Esophagus muscularis mucosa (tissue), 4 donors: Measurements from ENCODE around the gene DUOXA1. TPM values are rescaled to one million over a fixed set of nuclear protein-coding genes. Genes with fewer than 3 reads are reported as not detected.

Experiments
- DNase-seq: peaks from one replicate; pipeline ENCODE4 v3.0.0-alpha.2; 2017; ENCODE audit errors: extremely low spot score
- H3K27ac ChIP-seq, 4 donors: fragments of 200-600 bp; sonication (generic); replicated peaks in 1 of 4; 1 replicate in 3 of 4; 2 replicates in 1 of 4; pipeline ENCODE4 v1.5.1; 2016 to 2019; ENCODE audit warnings: mild to moderate bottlenecking in 1 of 4
- H3K27me3 ChIP-seq, 4 donors: fragments of 200-600 bp; sonication (generic); one replicate each; pipeline versions ENCODE4 v1.5.1 to v1.6.0; 2016 to 2019
- H3K36me3 ChIP-seq, 4 donors: fragments of 200-600 bp; sonication (generic); one replicate each; pipeline ENCODE4 v1.5.1; 2016 to 2019
- H3K4me1 ChIP-seq, 4 donors: fragments of 200-600 bp; sonication (generic); one replicate each; pipeline ENCODE4 v1.5.1; 2016 to 2019
- H3K4me3 ChIP-seq, 4 donors: fragments of 200-600 bp; sonication (generic); 1 replicate in 2 of 4; 2 replicates in 2 of 4; pipeline ENCODE4 v1.5.1; 2016 to 2019; ENCODE audit warnings: mild to moderate bottlenecking in 4 of 4, moderate library complexity in 1 of 4
- H3K9me3 ChIP-seq, 4 donors: fragments of 200-600 bp; sonication (generic); 1 replicate in 3 of 4; 2 replicates in 1 of 4; pipeline ENCODE4 v1.5.1; 2016 to 2019
- EP300 ChIP-seq: sonication (generic); formaldehyde crosslinking; IDR thresholded peaks from one replicate; pipeline ENCODE4 v1.6.1; 2017; ENCODE audit warnings: antibody characterized with exemption
- POLR2A ChIP-seq: fragments of 450-650 bp; IDR thresholded peaks from one replicate; pipeline ENCODE4 v1.6.1; 2017; ENCODE audit warnings: antibody characterized with exemption, moderate library complexity, mild to moderate bottlenecking, low read depth
- POLR2AphosphoS5 ChIP-seq, 2 donors: sonication (generic); formaldehyde crosslinking; IDR thresholded peaks; one replicate each; pipeline ENCODE4 v1.6.1; 2017; ENCODE audit warnings: antibody characterized with exemption in 2 of 2
- WGBS: methylation state at CpG from one replicate; pipeline ENCODE4 v1.1.5; 2018; 5-methylcytosine and 5-hydroxymethylcytosine counted together
- intact Hi-C: fragments of 100-400 bp; cut with DNase I; formaldehyde crosslinking; loops from one replicate; pipeline ENCODE4 v1.15.1; 2023
- total RNA-seq, 4 donors: library from RNA; depleted of rRNA; stranded (reverse); fragments of >200 nt; gene quantifications; one replicate each; pipeline versions ENCODE4 v1.1.0 to v1.2.1, GENCODE V29; 2016
- TF ChIP-seq, protein P1 (sequence below), 3 experiments: fragments of 200-600 bp in 2 of 3; fragments of 450-650 bp in 1 of 3; sonication (generic) in 2 of 3; IDR thresholded peaks; one replicate each; pipeline ENCODE4 v1.5.1; 2017 to 2019; ENCODE audit warnings: antibody characterized with exemption in 3 of 3, mild to moderate bottlenecking in 2 of 3, moderate library complexity in 1 of 3

Gene DUOXA1
- total RNA-seq, 4 donors from 2014 or later = 0.13 to 0.52 TPM; not detected in 2

DNA sequence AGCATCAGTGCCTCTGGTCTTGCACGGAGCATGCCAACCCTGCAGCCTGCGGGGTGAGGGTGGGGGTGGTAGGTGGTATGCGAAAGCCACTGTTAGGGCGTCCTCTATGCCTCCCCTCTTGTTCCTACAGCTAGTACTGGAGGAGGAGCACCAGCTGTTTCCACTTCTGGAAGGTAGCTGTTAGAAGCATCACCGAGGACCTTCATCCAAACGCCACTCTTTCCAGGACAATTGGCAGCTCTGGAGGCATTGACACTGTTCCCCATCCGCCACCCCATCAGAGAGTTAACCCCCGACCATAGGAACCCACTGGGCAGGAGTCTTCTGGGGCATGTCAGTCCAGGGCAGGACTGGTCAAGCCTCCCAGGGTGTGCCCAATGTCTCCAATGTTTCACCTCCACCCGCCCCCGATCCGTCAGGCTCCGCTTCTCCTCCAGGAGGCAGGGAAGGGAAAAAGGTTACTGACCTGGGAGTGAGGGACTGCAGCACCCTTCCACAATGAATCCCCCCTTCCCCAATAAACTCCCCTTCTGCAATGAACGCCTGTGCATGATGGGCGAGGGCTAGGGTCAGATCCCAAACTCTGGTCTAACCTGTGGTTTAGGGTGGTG, 16.2 kb downstream of the DUOXA1 start:
- no peak for TF ChIP-seq EP300
- TF ChIP-seq POLR2A = no peak
- TF ChIP-seq POLR2AphosphoS5 (IDR thresholded peaks at IDR 0.05) = no peak
- TF ChIP-seq, protein P1, sequence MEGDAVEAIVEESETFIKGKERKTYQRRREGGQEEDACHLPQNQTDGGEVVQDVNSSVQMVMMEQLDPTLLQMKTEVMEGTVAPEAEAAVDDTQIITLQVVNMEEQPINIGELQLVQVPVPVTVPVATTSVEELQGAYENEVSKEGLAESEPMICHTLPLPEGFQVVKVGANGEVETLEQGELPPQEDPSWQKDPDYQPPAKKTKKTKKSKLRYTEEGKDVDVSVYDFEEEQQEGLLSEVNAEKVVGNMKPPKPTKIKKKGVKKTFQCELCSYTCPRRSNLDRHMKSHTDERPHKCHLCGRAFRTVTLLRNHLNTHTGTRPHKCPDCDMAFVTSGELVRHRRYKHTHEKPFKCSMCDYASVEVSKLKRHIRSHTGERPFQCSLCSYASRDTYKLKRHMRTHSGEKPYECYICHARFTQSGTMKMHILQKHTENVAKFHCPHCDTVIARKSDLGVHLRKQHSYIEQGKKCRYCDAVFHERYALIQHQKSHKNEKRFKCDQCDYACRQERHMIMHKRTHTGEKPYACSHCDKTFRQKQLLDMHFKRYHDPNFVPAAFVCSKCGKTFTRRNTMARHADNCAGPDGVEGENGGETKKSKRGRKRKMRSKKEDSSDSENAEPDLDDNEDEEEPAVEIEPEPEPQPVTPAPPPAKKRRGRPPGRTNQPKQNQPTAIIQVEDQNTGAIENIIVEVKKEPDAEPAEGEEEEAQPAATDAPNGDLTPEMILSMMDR (IDR thresholded peaks at IDR 0.05) = no peak
- H3K27ac ChIP-seq = no peak overlapping the region
- intact Hi-C loops = no loop called here
- H3K27me3 ChIP-seq = peaks cover 7 to 98% (median 57%) of the 10 kb centered on the region in 4 donors
- DNase-seq = no peak
- 10% methylated on average over 7 of the region's 14 CpGs for WGBS
- H3K4me1 ChIP-seq = peaks cover 27 to 60% (median 43%) of the 10 kb centered on the region in 4 donors
- no peaks in the 10 kb centered on the region for H3K36me3 ChIP-seq
- no peaks in the 10 kb centered on the region for H3K9me3 ChIP-seq
- no peak overlapping the region for H3K4me3 ChIP-seq

DNA sequence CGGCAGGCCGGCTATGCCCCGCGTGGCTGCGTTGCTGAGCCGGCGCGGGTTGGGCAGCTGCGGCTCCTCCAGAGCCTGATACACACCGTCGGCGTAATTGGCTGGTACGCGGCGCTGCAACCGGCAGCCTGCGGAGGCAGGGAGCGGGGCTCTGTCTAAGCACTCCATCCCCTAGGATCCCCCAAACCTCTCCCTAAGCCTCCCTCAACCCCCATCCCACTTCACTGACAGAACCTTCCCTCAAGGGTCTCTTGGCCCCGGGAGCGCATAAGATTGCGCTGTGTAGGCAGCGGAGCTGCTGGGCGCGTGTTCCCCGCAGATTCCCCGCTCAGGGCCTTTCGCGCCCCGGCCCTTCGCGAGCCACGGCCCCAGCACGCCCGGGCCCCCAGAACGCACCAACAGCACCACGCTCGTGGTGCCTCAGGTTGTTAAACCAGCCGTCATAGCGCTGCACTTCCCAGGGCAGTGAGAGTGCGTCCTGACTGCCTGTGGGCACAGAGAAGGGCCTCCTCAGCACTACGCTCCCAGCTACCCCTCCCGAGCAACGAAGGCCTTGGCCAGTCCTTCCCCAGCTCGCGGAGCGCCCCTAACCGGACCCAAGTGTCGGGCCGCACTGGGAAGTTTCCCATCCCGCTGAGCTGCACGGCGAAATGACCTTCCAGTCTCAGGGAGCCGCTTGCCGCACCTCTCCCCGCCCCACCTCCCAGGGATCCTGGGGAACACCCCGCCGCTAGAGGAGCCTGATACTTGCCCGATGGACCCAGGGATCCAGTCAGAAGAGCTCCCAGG, 16.9 kb downstream of the DUOXA1 start:
- no peak for DNase-seq
- TF ChIP-seq POLR2A (no peak), POLR2AphosphoS5 (IDR thresholded peaks at IDR 0.05) (no peak), EP300 (no peak)
- TF ChIP-seq, protein P1 (IDR thresholded peaks at IDR 0.05) = no peak
- intact Hi-C loops = no loop called here
- 0% methylated on average over 14 of the region's 58 CpGs for WGBS
- Histone ChIP-seq H3K9me3 (no peaks in the 10 kb centered on the region), H3K4me1 (peaks cover 26 to 55% (median 40%) of the 10 kb centered on the region in 4 donors), H3K36me3 (no peaks in the 10 kb centered on the region), H3K27ac (no peak overlapping the region), H3K4me3 (peak overlapping the region in 2 of 4 donors; percentile 12 to 22), H3K27me3 (peaks cover 7 to 98% (median 55%) of the 10 kb centered on the region in 4 donors)

DNA sequence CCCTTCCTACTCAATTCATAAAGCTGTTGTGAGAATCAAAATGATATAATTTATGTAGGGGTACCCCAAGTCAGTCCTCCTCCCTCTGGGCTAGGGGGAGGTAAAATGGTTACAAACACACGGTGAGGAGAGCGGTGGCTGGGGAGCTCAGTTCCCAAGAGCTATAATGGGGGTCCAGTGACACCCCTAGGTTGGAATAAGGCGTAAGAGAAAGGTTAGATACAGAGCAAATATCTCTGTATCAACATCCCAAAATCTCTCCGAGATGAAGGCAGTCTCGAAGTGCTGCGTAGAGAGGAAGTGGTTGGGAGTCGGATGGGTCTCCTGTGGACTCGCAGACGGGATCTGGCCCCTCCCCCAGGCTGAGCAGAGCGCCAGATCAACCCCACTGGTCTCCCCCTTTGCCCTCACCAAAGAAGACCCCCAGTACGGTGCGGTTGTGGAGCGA, 17.5 kb downstream of the DUOXA1 start:
- intact Hi-C loops = no loop called here
- no peak for DNase-seq
- Histone ChIP-seq H3K36me3 (no peaks in the 10 kb centered on the region), H3K9me3 (no peaks in the 10 kb centered on the region), H3K27me3 (peaks cover 7 to 95% (median 49%) of the 10 kb centered on the region in 4 donors), H3K4me3 (peak overlapping the region in 2 of 4 donors; percentile 12 to 22), H3K27ac (no peak overlapping the region), H3K4me1 (peaks cover 21 to 49% (median 34%) of the 10 kb centered on the region in 4 donors)
- WGBS = 8% methylated on average over 13 of the region's 13 CpGs
- TF ChIP-seq POLR2A (no peak), EP300 (no peak), POLR2AphosphoS5 (IDR thresholded peaks at IDR 0.05) (no peak)
- TF ChIP-seq, protein P1 (IDR thresholded peaks at IDR 0.05) = no peak

DNA sequence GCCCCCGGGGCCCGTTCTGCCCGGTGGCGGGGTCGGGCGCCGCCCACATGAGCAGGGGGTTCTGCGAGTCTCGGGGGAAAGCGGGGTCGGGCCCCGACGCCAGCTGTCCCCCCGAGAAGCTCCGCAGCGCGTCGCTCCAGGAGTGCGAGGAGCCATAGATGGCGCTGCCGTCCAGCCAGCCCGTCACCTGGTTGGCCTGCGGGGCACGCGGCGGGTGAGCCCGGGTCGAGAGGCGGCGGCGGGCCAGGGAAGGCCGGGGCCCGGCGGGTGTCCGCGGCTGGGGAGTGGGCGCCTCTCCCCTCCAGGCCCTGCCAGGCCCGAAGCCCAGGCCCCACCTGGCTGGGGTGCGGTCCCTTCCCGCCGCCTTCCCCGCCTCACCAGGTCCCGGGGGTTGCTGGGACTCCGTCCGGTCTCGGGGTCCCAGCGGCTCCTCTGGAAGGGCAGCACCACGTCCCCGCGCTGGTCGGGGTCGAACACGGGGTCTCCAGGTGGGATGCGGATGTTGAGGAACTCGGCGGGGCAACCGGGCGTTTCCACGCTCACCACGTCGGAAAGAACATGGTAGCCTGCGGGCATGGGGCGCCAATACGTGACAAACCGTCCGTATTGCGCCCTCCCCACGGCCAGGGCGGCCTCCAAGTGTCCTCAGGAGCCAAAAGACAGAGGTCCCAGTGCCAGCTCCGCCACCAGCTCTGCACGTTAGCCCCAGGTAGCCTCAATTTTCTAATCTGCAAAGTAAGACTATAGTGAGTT, 18.1 kb downstream of the DUOXA1 start:
- H3K27ac ChIP-seq = no peak overlapping the region
- intact Hi-C loops = no loop called here
- H3K9me3 ChIP-seq = no peaks in the 10 kb centered on the region
- peaks cover under 1 to 95% (median 43%) of the 10 kb centered on the region in 4 donors for H3K27me3 ChIP-seq
- DNase-seq = no peak
- 6% methylated on average over 29 of the region's 71 CpGs for WGBS
- peaks cover 15 to 43% (median 27%) of the 10 kb centered on the region in 4 donors for H3K4me1 ChIP-seq
- H3K36me3 ChIP-seq = no peaks in the 10 kb centered on the region
- TF ChIP-seq POLR2AphosphoS5 (IDR thresholded peaks at IDR 0.05) (no peak), EP300 (no peak), POLR2A (no peak)
- TF ChIP-seq, protein P1 (IDR thresholded peaks at IDR 0.05) = no peak
- H3K4me3 ChIP-seq = no peak overlapping the region
